GM21390 (cell line): ENCODE results near the gene TMEM176B.

Source experiments
- ATAC-seq: cut with Tn5 transposase; IDR thresholded peaks from one replicate; pipeline ENCODE4 v1.9.1; 2021; ENCODE audit not compliant: unreplicated experiment

The TMEM176B gene

DNA sequence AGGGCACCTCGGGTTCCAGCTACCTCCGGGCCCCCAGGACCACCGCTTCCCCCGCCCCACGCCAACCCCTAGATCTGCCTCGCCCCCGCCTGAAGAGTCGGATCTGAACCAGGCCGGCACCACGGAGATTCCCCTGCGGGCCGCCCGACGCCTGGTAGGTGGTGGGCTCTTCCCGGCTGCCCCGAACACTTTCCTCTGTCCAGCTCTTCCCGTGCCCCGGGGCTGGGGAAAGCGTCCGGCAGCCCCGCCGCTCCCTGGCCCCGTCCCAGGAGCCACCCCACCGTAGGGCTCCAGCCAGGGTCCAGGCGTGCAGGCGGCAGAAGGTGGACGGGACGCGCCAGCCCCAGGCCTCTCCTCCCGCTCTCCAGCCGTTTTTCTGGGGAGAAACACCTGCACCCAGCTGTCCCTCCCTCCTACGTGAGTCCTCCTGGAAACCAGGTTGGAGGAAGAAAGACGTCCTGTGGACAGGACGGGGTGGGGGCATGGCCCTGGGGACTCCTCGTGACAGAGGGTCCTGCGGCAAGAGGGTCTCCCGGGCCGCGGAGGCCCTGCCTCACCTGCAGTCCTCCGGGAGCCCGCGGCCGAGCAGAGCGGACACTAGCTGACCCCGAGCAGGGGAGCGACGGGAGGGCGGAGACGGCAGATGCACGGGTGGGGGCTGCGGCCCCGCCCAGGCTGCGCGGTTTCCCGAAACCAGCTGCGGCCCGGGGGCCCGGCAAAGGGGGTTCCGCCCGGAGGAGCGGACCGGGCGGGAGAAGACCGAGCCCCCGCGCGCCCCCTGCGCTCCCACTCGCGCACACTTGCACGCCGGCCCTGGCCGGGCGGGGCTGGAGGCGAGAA lies at the start of gene TMEM176B:
TSS of gene TMEM176B (minus strand) at position 624 of the 840 bp plus-strand sequence. CDS start 3,795 bp downstream, outside the sequence.
- no peak for ATAC-seq

DNA sequence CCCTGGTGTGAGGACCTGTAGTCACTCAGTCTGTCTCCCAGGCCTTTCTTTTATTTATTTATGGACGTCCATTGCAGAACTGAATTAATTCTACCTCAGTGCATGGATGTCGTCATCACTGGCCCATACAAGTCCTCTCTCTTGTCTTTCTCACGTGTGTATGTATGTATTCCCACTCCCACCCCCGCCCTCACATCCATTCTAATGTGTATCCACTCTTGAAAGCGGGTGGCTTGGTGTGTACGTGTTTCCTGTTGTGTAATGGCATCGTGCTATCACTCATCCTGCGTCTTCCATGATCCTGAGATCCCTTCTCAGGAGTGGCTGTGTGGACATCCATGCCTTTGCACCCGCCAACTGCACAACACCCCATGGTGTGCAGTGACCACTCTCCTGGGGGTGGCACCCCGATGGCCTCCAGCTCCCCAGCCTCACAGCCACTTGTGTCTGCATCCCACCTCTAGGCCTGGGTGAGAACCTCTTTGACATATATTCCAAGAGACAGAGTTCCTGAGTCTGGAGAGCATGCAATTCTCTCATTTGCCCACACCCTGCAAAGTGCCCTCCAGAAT lies 49.1 kb upstream of the TMEM176B start:
- no peak for ATAC-seq

DNA sequence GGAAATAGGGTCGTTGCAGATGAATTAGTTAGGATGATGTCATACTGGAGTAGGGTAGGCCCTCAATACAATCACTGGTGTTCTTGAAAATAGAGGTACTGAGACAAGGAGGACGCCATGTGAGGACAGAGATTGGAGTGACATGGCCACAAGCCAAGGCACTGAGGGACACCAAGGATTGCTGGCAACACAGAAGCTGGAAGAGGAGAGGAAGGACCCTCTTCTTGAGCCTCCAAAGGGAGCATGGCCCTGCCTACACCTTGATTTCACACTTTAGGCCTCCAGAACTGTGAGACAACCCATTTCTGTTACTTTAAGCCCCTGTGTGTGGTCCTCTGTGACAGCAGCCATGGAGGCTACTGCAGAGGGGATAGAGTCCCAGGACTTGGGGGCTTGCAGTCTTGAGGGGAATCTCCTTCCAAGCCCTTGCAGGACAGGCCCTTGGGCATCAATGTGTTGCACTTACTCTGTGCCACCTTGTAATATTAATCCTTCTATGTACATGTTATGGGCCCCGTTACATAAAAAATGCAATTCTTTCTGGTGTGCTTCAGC lies 48.5 kb upstream of the TMEM176B start:
- ATAC-seq = no peak

DNA sequence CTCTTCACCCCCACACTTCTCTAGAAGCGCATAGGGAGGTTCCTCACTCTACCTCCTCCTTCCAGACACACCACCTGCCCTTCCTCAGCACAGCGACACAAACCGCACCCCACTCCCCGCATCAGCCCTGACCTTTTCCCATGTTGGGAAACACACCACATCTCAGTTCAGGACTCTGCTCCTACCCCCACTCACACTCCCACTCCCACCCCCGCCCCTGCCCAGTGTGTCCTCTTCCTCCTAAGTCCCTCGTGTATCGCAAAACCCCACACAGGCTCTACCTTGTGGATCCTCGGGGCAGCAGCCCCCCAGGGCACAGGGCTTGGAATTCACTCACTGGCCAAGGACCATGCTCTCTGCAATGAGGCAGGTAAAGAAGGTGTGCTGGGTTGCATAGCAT lies 47.9 kb upstream of the TMEM176B start:
- no peak for ATAC-seq

DNA sequence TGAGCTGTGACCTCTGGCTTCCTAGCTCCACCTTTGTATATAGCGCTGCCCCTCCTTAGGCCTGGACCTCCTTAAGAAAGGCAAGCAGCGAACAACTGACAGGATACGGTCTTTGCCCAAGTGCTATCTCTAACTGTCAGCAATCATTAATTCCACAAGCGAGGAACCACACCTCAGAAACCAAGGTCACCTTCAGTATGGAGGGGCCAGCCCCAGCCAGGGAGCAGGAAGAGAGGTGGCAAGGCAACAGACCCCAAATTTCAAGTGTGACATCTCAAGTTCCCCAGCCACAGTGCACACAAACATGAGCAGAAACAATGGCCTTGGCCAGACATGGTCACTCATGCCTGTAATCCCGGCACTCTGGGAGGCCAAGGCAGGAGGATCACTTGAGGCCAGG lies 47.4 kb upstream of the TMEM176B start:
- no peak for ATAC-seq

DNA sequence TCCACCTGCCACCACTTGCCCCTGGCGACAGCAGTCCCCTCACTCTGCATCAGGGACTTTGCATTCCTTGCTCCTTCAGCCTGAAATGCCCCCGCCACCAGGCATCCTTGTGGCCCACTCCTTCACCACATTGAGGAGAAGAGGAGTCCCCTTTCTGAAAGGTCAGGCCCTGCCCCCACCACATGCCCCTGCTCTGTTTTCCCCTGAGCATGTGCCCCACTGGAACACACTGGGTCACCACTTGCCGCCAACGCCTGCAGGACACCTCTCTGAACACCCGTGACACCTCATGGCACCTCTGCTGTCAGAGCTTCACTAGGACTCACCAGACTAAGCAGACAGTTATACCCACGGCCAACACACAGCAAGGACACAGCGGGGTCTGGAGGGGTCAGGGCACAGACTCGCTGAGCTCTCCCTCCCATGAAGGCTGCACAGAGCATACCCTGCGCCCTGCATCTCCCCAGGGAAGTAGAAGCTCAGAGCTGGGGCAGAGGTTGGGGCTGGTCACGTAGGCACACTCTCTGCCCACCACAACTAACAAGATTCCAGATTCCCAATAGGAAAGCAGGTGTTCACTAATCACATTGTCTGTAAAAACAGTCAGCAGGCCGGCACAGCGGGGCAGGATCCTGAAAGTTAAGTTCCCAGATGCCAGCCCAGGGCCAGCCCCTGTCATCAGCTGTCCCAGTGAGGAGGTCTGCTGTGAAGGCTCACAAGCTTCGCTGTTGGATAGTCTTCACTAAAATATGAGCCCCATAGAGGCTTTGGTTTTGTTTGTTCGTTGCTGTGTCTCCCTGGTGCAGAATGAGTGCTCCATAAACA lies 46.3 kb upstream of the TMEM176B start:
- ATAC-seq = no peak

DNA sequence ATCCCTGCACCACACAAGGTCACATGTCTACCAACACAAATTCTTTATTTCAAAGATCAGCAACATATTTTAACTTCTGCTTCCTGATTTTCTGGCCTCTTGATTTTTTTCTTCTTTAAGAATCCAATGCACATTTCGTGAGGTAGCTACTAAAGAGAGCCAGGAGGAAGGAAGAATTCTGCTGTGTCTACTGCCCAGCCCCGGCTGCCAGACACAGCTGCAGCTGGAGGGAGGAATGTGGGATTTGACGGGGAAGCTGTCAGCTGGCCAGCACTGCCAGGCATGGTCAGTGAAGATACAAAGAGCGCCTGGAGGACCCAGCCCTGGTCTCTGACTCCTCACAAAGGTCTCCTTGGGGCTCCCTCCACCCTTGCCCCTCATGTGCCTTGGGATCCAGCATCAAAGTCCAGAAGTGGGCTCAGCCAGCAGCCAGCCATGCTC lies 45.3 kb upstream of the TMEM176B start:
- no peak for ATAC-seq

DNA sequence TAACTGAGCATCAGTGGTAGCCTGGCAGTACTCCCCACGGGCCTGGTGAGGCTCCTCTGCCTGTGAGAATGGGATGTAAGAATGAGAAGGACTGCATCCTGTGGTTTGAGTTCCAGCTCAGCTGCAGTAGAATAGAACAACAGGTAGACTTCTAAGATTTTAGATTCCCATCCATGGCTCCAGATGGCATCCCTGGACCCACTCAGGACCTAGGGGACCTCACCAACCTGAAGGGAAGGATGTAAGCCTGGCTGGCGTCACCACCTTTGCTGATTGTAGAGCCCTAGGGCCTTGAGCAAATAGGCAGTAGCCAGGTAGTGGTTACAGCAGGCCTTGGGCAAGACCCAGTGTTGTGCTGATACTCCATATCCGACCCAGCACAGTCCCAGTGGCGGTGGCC lies 42.6 kb upstream of the TMEM176B start:
- no peak for ATAC-seq

DNA sequence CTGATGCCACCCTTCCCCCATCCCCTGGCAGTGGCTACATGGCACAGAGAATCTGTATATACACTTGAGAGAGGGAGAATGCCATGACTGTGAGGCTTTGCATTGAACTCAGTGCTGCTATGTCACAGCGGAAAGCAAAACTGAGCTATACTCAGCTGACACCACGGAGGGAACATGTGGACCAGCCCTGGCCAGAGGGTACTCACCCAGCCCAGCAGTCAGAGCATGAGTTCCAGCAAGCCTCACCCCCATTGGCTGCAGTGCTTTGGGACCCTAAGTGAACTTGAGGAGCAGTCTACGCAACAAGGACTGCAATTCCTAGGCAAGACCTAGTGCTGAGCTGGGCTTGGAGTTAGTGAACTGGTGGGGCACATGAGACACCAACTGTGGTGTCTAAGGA lies 41.9 kb upstream of the TMEM176B start:
- no peak for ATAC-seq

DNA sequence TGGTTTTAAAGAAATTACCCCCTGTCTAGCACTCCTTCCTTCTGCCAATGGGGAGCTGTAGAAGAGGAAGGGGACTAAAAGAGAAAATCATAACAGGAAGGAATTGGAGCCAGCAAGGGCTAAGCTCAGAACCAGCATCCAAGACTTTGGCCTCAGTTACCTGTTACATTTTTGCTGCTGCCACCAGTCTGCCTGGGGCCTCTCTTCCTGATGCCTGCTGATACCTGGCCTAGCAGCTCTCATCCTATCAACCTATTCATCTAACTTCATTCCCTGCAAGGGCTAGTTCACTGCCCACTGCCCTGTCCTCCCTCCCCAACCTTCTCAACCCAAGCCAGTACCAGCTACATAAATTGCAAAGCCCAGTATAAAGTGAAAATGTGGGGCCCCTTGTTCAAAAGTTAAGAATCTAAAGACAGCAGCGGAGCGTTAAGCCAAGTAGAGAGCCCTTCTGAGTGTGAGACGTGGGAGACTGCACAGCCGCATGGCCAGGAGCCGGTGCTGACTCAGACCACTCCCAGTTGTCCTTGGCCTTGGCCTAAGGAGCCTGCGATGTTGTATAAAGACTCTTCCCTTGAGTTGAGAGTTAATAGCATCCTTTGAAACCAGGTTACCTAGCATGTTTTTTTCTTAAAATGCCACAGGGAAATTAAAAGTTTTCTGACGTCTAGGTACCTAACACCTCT lies 38.9 kb upstream of the TMEM176B start:
- no peak for ATAC-seq

DNA sequence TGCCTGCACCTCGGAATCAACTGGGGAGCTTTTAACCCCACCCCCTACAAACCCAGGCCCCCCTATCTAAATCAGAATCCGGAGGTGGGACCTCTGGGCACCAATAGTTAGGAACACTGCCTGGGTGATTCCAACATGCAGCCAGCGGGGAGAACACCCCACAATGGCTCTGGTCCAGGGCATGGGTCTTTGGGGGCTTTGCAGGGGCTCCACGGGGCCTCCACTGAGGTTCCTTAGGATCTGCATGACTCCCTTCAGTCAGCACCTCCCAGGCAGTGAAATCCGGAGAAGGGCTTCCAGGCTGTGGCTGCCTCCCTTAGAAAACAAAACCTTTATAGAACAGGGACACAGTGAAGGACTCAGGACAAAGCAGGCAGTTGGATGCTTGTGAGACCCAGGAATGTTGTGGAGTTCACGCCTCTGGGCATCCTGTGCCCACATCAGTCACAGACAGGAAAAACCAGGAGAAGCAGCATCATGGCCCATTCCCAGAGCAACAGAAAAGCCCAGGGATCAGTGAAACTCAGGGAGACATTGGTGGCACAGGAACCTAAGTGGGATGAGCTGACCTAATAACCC lies 35.6 kb upstream of the TMEM176B start:
- no peak for ATAC-seq

DNA sequence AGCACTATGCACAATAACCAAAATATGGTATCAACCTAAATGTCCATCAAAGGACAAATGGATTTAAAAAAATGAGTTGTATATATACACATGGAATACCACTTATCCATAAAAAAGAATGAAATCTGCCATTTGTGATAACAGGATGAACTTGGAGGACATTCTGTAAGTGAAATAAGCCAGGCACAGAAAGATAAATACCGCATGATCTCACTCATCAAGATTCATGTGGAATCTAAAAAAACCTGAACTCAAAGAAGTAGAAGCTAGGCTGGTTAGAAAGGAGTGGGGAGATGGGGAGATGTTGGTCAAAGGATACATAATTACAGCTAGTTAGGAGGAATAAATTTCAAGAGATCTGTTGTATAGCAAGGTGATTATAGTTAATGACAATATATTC lies 34.9 kb upstream of the TMEM176B start:
- no peak for ATAC-seq

DNA sequence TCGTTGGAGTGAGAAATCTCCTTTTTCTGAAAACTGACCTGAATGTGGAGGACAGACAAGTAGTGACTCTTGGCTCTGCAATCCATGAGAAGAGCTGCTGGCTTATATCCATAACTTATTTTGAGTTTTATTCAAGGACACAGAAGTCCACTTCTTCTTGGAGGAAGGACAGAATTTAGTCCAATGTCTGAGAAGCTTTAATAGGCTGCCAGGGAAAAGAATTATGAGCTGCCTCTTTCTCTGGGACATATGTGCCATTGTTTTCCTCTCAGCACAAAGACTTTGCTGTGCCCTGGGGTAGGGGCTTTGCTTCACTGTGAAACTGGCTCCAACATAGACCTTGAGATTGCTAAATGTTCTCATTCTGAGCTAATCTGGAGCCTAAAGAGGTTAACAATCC lies 31.7 kb upstream of the TMEM176B start:
- ATAC-seq = no peak

DNA sequence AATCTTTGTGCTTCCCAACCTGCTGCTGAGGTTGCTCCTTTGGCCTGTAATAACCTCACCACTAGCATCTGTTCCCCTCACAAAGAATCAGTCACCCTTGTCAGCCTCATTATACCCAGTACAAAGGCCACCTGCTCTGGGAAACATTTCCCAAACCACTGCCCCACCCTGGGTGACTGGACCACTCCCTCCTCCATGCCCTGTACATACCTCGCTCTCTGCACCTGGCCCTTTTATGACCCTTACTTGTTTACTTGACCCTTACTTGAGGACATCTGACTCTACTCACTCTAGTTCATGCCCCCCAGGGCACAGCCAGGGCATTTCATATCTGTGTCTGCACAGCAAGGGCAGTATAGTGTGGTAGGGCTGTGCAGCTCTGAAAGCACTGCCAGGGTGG lies 30.8 kb upstream of the TMEM176B start:
- no peak for ATAC-seq

DNA sequence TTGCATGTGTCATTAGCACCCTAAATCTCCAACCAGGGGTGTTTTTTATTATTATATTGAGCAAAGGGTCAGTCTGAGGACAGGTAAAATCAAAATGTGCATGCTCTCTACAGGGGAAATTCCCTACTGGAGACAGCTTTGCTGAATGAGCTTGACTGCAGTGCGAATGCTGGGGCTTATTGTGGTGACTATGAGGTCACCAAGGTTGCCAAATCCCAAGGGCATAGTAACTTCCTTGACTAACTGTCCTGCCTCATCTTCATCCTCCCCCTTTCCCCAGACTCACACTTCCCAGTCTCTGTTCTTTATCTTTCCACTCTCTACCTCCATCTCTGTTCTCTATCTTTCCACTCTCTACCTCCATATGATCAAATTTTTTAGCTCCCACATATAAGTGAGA lies 29.3 kb upstream of the TMEM176B start:
- no peak for ATAC-seq

DNA sequence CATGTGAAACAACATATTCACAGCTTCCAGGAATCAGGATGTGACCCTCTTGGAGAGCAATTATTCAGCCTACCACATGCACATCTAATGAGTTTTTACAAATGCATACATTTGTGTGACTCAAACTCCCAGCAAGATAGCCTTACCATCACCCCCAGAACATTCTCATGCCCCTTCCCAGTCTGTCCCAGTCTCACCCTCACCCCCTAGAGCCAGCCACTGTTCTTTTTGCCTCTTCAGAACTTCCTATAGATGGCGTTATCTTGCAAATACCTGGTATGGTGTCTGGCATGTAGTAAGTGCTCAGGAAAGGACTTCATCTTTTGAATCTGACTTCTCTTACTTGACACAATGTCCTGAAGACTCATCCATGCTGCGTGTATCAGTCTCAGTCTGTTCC lies 28.2 kb upstream of the TMEM176B start:
- ATAC-seq = no peak

DNA sequence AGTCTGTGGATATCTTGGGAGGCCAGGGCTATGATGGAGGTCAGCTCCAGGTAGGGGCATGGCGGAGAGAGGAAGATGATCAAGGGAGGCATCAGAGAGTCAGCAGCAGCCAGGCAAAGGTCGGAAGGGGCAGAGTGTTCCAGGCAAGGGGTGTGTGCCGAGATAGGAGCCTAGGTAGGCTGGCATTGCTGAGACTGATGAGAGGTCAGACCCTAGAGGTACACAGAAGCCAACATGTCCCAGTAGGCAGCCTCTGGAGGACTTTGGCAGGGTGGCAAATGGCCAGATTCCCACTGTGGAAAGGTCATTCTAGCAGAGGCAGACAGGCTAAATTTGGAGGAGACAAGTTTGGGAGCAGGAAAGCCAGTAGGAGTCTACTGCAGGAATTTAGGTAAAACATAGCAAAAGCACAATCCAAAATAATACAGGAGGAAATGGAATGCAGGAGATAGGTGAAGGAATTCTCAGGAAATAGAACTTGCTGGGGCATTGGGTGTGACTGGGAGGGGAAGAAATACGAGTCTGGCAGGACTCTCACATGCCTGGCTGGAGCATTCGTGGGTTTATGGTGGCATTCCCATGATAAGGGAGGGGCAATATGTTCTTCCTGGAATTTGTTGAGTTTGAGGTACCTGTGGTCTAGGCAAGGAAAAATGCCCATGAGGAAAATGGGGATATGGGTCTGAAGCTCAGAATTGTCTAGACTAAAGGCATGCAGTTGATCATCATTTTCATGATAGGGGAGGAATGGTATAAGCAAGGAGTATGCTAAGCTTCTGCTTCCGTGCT lies 26.1 kb upstream of the TMEM176B start:
- no peak for ATAC-seq

DNA sequence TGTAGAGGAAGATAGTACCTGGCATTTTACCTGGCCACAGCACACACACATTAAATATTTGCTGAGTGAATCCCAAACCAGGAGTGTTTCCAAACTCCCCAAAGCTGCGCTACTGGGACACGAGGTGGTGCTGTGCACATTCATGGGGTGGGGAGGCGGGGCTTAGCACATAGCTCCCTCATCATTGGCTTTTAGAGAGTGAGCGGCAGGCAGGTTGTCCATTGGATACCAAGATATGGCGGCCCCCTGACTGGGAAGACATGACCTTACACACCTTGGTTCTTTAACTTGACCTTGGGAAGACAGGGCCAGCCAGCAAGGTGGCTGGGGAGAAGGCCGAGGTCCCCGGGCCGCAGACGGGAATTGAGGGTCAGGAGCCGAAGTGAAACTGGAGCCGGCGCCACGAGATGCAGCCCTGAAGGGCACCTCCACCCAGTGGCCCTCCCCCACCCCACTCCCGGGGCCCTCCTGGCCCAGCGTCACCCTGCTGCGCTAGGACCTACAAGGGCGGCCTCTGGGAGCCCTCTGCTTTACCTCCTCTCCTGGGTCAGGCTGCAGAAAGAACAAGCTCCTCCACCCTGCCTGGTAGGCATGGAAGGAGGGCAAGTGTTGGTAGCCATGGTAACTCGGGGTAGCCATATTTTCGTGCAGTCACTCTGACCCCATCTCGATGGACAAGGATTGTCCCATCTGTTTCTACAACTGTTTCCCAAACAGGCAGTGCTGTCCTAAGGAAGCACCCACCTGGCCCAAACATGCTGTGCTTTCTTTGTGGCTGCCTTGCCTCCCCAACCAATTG lies 24.4 kb upstream of the TMEM176B start:
- ATAC-seq = no peak
